CD4-positive, alpha-beta memory T cell (primary cell): ENCODE data around the gene ANKRD36. TPM values are rescaled to one million over a fixed set of nuclear protein-coding genes. Genes with fewer than 3 reads are reported as not detected.
A peak's percentile ranks its signal among the peaks of the same experiment; 100 is the strongest.
"Not testable (repeated sequence)": the region's sequence is repeated elsewhere in the genome, so short reads cannot be mapped to it uniquely, and the experiment has no call there.

Experiments
- CTCF ChIA-PET: fragments of 350-600 bp; sonication (Branson Sonifier 250); formaldehyde crosslinking; loops from one replicate; lab custom pipeline; 2021; ENCODE audit warnings: inconsistent platforms; ENCODE audit not compliant: partially characterized antibody; lab: Charles Lee
- POLR2A ChIA-PET: fragments of 350-600 bp; sonication (Branson Sonifier 250); formaldehyde crosslinking; loops from one replicate; lab custom pipeline; 2021; ENCODE audit not compliant: partially characterized antibody; lab: Charles Lee
- DNase-seq, 5 donors: peaks; one replicate each; pipeline versions ENCODE4 v3.0.0 to v3.0.0-alpha.2; 2020 to 2022; ENCODE audit warnings: mixed read lengths in 1 of 5
- H3K27ac ChIP-seq: one replicate; pipeline ENCODE4 v1.7.0; 2013; ENCODE audit warnings: low read depth, low read length
- H3K27me3 ChIP-seq: 2 replicates; pipeline ENCODE4 v1.7.0; 2013; ENCODE audit warnings: mild to moderate bottlenecking, low read length, moderate library complexity; ENCODE audit not compliant: insufficient read depth
- H3K36me3 ChIP-seq: 2 replicates; pipeline ENCODE4 v1.7.0; 2013; ENCODE audit warnings: mild to moderate bottlenecking, low read length, moderate library complexity; ENCODE audit not compliant: insufficient read depth
- H3K4me1 ChIP-seq: 2 replicates; pipeline ENCODE4 v1.7.0; 2013; ENCODE audit warnings: mild to moderate bottlenecking, low read length, moderate library complexity; ENCODE audit not compliant: insufficient read depth
- H3K4me3 ChIP-seq, 2 donors: one replicate each; pipeline ENCODE4 v1.7.0; 2013; ENCODE audit warnings: low read length in 2 of 2, mild to moderate bottlenecking in 1 of 2
- H3K9me3 ChIP-seq, 2 donors: one replicate each; pipeline ENCODE4 v1.7.0; 2013; ENCODE audit warnings: low read length in 2 of 2, control low read depth in 1 of 2; ENCODE audit not compliant: control insufficient read depth in 1 of 2
- H3K27ac Mint-ChIP-seq, 7 donors: one replicate each; pipeline ENCODE4 v1.8.0; 2020 to 2021; ENCODE audit warnings: mixed read lengths in 7 of 7, mild to moderate bottlenecking in 6 of 7, inconsistent platforms in 3 of 7, moderate library complexity in 3 of 7
- H3K27me3 Mint-ChIP-seq, 2 donors: one replicate each; pipeline ENCODE4 v1.8.0; 2020 to 2021; ENCODE audit warnings: mixed read lengths in 2 of 2
- H3K36me3 Mint-ChIP-seq, 2 donors: one replicate each; pipeline ENCODE4 v1.8.0; 2020 to 2021; ENCODE audit warnings: mixed read lengths in 2 of 2, inconsistent platforms in 1 of 2, mild to moderate bottlenecking in 1 of 2
- H3K4me1 Mint-ChIP-seq, 4 donors: one replicate each; pipeline ENCODE4 v1.8.0; 2020 to 2021; ENCODE audit warnings: mixed read lengths in 4 of 4, mild to moderate bottlenecking in 1 of 4
- H3K4me3 Mint-ChIP-seq, 8 donors: one replicate each; pipeline ENCODE4 v1.8.0; 2020 to 2021; ENCODE audit warnings: mixed read lengths in 8 of 8, mild to moderate bottlenecking in 7 of 8, moderate library complexity in 6 of 8, inconsistent platforms in 3 of 8
- H3K9me3 Mint-ChIP-seq, 8 donors: one replicate each; pipeline ENCODE4 v1.8.0; 2020 to 2021; ENCODE audit warnings: mixed read lengths in 8 of 8, mild to moderate bottlenecking in 5 of 8, inconsistent platforms in 3 of 8, moderate library complexity in 1 of 8
- intact Hi-C: fragments of 100-400 bp; cut with micrococcal nuclease; formaldehyde crosslinking; loops from one replicate; pipeline ENCODE4 v1.15.1; 2023
- polyA plus RNA-seq, 2 donors: library from polyadenylated mRNA; unstranded; fragments of 300-500 nt; fragmentation: Illumina TruSeq; gene quantifications; one replicate each; pipeline ENCODE4 v1.2.3, GENCODE V29; 2021
- total RNA-seq, 2 experiments: library from RNA; stranded (reverse); gene quantifications; one replicate each; pipeline ENCODE4 v1.2.3, GENCODE V29; 2021

Gene ANKRD36
- total and polyA plus RNA-seq, 4 experiments from 2014 or later = 3.2 to 83.4 (median 43.9) TPM

GRCh38 chr2:97113882-97114255 is 916 bp downstream of the ANKRD36 start:
- not testable (repeated sequence) for H3K27me3 ChIP-seq, H3K9me3 ChIP-seq, H3K36me3 ChIP-seq, H3K9me3 Mint-ChIP-seq, H3K27me3 Mint-ChIP-seq, H3K4me1 ChIP-seq, H3K36me3 Mint-ChIP-seq
- H3K27ac Mint-ChIP-seq = peak overlapping the region; percentile 98 to 99 (median 99)
- H3K4me1 Mint-ChIP-seq = peaks cover 5 to 12% (median 7%) of the 10 kb centered on the region in 4 donors
- H3K27ac ChIP-seq = peak overlapping the region; percentile 71
- POLR2A ChIA-PET = interaction anchor here (1.5 to 3.4 kb wide), 8 partner anchors 152 to 577 kb away, joined by 3 to 35 read pairs (median 9); partner anchors contain the start of genes ANKRD39, CNNM3 and SEMA4C
- CTCF ChIA-PET = interaction anchor here (2.1 to 2.9 kb wide), 3 partner anchors 148 to 257 kb away, joined by 7 to 40 read pairs (median 21); partner anchors contain the start of gene ANKRD39
- H3K4me3 ChIP-seq = peak overlapping the region; percentile 36 to 43
- DNase-seq = peak in 1 of 5 donors; percentile 39
- intact Hi-C loops = loop anchor here (1.0 to 10.0 kb wide), 3 partner anchors 151 to 479 kb away; partner anchors contain the start of genes CNNM3 and KANSL3
- peak overlapping the region; percentile 98 to 99 (median 99) for H3K4me3 Mint-ChIP-seq

- intact Hi-C loops, H3K27me3 Mint-ChIP-seq, H3K27me3 ChIP-seq, H3K27ac Mint-ChIP-seq, DNase-seq, H3K4me3 Mint-ChIP-seq, H3K4me3 ChIP-seq, H3K9me3 Mint-ChIP-seq, POLR2A ChIA-PET, H3K36me3 ChIP-seq, H3K27ac ChIP-seq, H3K9me3 ChIP-seq, CTCF ChIA-PET, H3K4me1 ChIP-seq: not testable (repeated sequence)
- Mint-ChIP-seq H3K4me1 (peaks cover 0 to 11% (median under 1%) of the 10 kb centered on the region in 4 donors), H3K36me3 (peaks cover 26 to 28% of the 10 kb centered on the region in 2 donors)
Observed at GRCh38 chr2:97129090-97129489, 16.1 kb downstream of the ANKRD36 start.

GRCh38 chr2:97144016-97144415 is 31.1 kb downstream of the ANKRD36 start:
- H3K27ac Mint-ChIP-seq, DNase-seq, intact Hi-C loops, H3K9me3 ChIP-seq, H3K27me3 ChIP-seq, H3K9me3 Mint-ChIP-seq, POLR2A ChIA-PET, H3K27me3 Mint-ChIP-seq, H3K4me3 ChIP-seq, H3K4me3 Mint-ChIP-seq, CTCF ChIA-PET, H3K27ac ChIP-seq, H3K4me1 Mint-ChIP-seq, H3K4me1 ChIP-seq: not testable (repeated sequence)
- peaks cover 11% of the 10 kb centered on the region for H3K36me3 ChIP-seq
- peaks cover 28 to 54% of the 10 kb centered on the region in 2 donors for H3K36me3 Mint-ChIP-seq

GRCh38 chr2:97166548-97166947 is 53.6 kb downstream of the ANKRD36 start:
- H3K27ac ChIP-seq, POLR2A ChIA-PET, CTCF ChIA-PET, H3K4me3 Mint-ChIP-seq, H3K4me1 ChIP-seq, H3K4me3 ChIP-seq, H3K4me1 Mint-ChIP-seq, DNase-seq, intact Hi-C loops, H3K36me3 ChIP-seq, H3K27me3 ChIP-seq, H3K27me3 Mint-ChIP-seq, H3K9me3 ChIP-seq, H3K27ac Mint-ChIP-seq: not testable (repeated sequence)
- H3K36me3 Mint-ChIP-seq = peaks cover 51 to 60% of the 10 kb centered on the region in 2 donors
- peaks cover 0 to 15% (median 8%) of the 10 kb centered on the region in 8 donors for H3K9me3 Mint-ChIP-seq

- Mint-ChIP-seq H3K36me3 (peaks cover 52 to 62% of the 10 kb centered on the region in 2 donors), H3K9me3 (peaks cover 0 to 15% (median 8%) of the 10 kb centered on the region in 8 donors)
- H3K27ac Mint-ChIP-seq, POLR2A ChIA-PET, H3K27me3 ChIP-seq, intact Hi-C loops, DNase-seq, H3K36me3 ChIP-seq, H3K27ac ChIP-seq, H3K4me1 ChIP-seq, H3K4me3 Mint-ChIP-seq, H3K27me3 Mint-ChIP-seq, H3K9me3 ChIP-seq, H3K4me3 ChIP-seq, H3K4me1 Mint-ChIP-seq, CTCF ChIA-PET: not testable (repeated sequence)
Observed at GRCh38 chr2:97167938-97168337, 55.0 kb downstream of the ANKRD36 start.

- CTCF ChIA-PET, intact Hi-C loops, POLR2A ChIA-PET: not testable (repeated sequence)
Observed at GRCh38 chr2:97168583-97168982, 55.6 kb downstream of the ANKRD36 start.

GRCh38 chr2:97180391-97180790 is 67.4 kb downstream of the ANKRD36 start:
- H3K4me1 ChIP-seq, H3K27me3 Mint-ChIP-seq, H3K36me3 ChIP-seq, H3K27ac Mint-ChIP-seq, CTCF ChIA-PET, H3K9me3 Mint-ChIP-seq, intact Hi-C loops, H3K4me1 Mint-ChIP-seq, H3K27me3 ChIP-seq, H3K4me3 Mint-ChIP-seq, POLR2A ChIA-PET, H3K9me3 ChIP-seq, DNase-seq, H3K4me3 ChIP-seq, H3K27ac ChIP-seq: not testable (repeated sequence)
- peaks cover 16 to 42% of the 10 kb centered on the region in 2 donors for H3K36me3 Mint-ChIP-seq

More at GRCh38 chr2:97168583-97168982, 55.6 kb downstream of the ANKRD36 start:
- not testable (repeated sequence) for H3K27me3 ChIP-seq, DNase-seq, H3K4me3 ChIP-seq, H3K4me3 Mint-ChIP-seq, H3K36me3 ChIP-seq, H3K9me3 ChIP-seq, H3K27ac ChIP-seq, H3K27me3 Mint-ChIP-seq, H3K27ac Mint-ChIP-seq, H3K4me1 Mint-ChIP-seq, H3K4me1 ChIP-seq
- H3K36me3 Mint-ChIP-seq = peaks cover 53 to 62% of the 10 kb centered on the region in 2 donors
- H3K9me3 Mint-ChIP-seq = peaks cover 0 to 15% (median 8%) of the 10 kb centered on the region in 8 donors
